Upper lobe of left lung (tissue), 4 donors: ENCODE data around the gene CHD5.

Experiments
- CTCF ChIP-seq, 6 experiments: fragments of 450-650 bp in 4 of 6; fragments of 200-600 bp in 2 of 6; sonication (generic) in 2 of 6; IDR thresholded peaks; one replicate each; pipeline ENCODE4 v1.5.1; 2016 to 2019; ENCODE audit warnings: antibody characterized with exemption in 6 of 6
- POLR2A ChIP-seq, 4 donors: fragments of 450-650 bp; IDR thresholded peaks; one replicate each; pipeline ENCODE4 v1.5.1; 2016 to 2017; ENCODE audit warnings: antibody characterized with exemption in 4 of 4, mild to moderate bottlenecking in 2 of 4
- POLR2AphosphoS5 ChIP-seq, 2 donors: sonication (generic); formaldehyde crosslinking; IDR thresholded peaks; one replicate each; pipeline ENCODE4 v1.5.1; 2017; ENCODE audit warnings: antibody characterized with exemption in 2 of 2

DNA sequence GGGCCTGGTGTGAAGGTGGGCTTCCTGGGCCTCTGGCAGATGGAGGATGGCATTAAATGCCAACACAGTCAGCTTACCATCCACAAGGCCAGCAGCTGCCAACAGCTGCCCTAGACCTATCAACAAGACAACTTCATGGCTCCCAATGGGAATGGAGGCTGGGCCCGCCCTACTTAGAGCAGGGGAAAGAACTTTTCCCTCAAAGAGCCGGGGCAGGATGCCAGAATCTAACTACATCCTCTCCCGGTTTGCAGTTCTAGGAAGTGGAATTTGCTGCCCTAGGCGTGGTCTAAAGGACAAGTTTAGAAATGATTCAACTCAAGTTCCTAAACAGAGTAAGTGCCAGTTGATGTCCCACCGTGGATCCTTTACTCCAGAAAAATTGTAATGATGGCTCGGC, 42.5 kb upstream of the CHD5 start:
- no peak for TF ChIP-seq POLR2A (IDR thresholded peaks at IDR 0.05)
- no peak for TF ChIP-seq CTCF (IDR thresholded peaks at IDR 0.05)
- no peak for TF ChIP-seq POLR2AphosphoS5 (IDR thresholded peaks at IDR 0.05)
